Measurements from ENCODE around the gene SAPCD1. TPM values are rescaled to one million over a fixed set of nuclear protein-coding genes. Genes with fewer than 3 reads are reported as not detected.
A peak's percentile ranks its signal among the peaks of the same experiment; 100 is the strongest.

Gene SAPCD1
- total RNA-seq, 1 experiment from 2014 or later = 13.7 TPM

DNA sequence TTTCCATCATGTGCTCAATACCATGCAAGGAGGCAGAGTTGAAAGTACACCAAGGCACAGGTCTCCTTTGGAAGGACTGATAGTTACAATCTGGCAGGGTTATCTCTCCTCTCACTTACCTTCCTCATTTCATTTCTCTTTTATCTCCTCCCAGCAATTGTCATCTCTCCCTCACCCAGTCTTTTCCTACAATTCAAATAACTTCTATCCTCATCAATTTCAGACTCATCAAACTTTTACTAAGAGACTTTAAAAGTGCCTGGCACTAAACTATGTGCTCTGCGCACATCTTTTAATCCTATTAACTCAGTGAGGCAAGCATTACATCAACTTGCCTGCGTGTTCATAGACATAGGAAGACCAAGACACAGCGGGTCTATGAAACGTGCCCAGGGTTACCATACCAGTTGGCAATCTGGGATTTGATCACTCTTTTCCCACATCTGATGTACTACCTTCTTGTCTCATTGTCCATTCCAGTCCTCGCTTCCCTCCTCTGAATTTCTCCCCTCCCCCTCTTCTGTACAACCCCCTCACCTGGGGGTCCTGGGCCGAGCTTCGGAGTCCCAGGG, 31.9 kb downstream of the SAPCD1 start (continued):
- TF ChIP-seq, protein P1, sequence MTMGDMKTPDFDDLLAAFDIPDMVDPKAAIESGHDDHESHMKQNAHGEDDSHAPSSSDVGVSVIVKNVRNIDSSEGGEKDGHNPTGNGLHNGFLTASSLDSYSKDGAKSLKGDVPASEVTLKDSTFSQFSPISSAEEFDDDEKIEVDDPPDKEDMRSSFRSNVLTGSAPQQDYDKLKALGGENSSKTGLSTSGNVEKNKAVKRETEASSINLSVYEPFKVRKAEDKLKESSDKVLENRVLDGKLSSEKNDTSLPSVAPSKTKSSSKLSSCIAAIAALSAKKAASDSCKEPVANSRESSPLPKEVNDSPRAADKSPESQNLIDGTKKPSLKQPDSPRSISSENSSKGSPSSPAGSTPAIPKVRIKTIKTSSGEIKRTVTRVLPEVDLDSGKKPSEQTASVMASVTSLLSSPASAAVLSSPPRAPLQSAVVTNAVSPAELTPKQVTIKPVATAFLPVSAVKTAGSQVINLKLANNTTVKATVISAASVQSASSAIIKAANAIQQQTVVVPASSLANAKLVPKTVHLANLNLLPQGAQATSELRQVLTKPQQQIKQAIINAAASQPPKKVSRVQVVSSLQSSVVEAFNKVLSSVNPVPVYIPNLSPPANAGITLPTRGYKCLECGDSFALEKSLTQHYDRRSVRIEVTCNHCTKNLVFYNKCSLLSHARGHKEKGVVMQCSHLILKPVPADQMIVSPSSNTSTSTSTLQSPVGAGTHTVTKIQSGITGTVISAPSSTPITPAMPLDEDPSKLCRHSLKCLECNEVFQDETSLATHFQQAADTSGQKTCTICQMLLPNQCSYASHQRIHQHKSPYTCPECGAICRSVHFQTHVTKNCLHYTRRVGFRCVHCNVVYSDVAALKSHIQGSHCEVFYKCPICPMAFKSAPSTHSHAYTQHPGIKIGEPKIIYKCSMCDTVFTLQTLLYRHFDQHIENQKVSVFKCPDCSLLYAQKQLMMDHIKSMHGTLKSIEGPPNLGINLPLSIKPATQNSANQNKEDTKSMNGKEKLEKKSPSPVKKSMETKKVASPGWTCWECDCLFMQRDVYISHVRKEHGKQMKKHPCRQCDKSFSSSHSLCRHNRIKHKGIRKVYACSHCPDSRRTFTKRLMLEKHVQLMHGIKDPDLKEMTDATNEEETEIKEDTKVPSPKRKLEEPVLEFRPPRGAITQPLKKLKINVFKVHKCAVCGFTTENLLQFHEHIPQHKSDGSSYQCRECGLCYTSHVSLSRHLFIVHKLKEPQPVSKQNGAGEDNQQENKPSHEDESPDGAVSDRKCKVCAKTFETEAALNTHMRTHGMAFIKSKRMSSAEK (CRISPR knock-in tag; IDR thresholded peaks at IDR 0.05; ENCODE audit: borderline replicate concordance) = no peak
- TF ChIP-seq, protein P2, sequence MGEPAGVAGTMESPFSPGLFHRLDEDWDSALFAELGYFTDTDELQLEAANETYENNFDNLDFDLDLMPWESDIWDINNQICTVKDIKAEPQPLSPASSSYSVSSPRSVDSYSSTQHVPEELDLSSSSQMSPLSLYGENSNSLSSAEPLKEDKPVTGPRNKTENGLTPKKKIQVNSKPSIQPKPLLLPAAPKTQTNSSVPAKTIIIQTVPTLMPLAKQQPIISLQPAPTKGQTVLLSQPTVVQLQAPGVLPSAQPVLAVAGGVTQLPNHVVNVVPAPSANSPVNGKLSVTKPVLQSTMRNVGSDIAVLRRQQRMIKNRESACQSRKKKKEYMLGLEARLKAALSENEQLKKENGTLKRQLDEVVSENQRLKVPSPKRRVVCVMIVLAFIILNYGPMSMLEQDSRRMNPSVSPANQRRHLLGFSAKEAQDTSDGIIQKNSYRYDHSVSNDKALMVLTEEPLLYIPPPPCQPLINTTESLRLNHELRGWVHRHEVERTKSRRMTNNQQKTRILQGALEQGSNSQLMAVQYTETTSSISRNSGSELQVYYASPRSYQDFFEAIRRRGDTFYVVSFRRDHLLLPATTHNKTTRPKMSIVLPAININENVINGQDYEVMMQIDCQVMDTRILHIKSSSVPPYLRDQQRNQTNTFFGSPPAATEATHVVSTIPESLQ (CRISPR knock-in tag; IDR thresholded peaks at IDR 0.05) = no peak
- TF ChIP-seq CREB1 (CRISPR knock-in tag; IDR thresholded peaks at IDR 0.05) = no peak
- no peak for TF ChIP-seq ZBTB21 (CRISPR knock-in tag; IDR thresholded peaks at IDR 0.05; ENCODE audit: borderline replicate concordance)
- no peak for TF ChIP-seq FOXK1 (CRISPR knock-in tag; IDR thresholded peaks at IDR 0.05)
- no peak for TF ChIP-seq NFYB (CRISPR knock-in tag; conservative IDR thresholded peaks at IDR 0.05; ENCODE audit: low read depth)
- TF ChIP-seq ELF4 (CRISPR knock-in tag; IDR thresholded peaks at IDR 0.05; ENCODE audit: low read depth) = no peak

DNA sequence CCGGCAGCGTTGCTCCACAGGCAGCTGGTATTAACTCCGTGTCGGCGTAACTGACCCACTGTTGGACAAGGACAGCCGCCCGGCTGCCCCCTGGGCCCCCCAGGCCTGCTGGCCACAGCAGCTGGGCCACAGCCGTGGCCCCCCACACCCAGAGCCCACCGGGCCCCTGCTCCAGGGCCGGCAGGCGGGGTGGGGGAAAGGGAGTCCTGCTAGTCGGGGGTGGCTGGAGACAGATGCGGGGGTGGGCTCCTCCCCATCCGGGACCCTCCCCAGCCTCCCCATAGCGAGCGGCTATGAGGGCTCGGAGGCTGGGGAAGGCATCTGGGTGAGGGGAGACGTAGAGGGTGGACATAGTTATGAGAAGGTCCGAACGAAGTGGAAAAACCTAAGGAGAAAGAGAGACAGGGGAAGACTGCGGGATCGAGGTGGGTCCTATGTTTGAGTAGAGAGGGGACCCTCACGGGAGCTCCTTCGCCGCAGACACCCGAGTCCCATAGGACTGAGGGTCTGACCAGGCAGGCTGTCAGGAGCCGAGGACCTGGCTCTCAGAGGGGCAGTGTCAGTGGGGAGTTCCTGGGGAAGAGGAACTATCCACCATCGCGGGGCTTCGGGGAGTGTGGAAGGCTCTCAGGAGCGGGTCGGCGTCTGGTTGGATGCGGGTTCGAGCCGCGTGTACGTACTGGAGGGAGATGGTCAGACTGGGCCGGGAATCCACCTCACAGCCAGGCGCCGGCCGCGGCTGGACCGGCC, 32.6 kb downstream of the SAPCD1 start:
- POLR2A ChIA-PET = interaction anchor here (0.6 to 2.6 kb wide), 7 partner anchors 14 to 92 kb away, joined by 3 to 18 read pairs (median 4); partner anchors contain the start of genes ABHD16A, HSPA1A, HSPA1B and HSPA1L

More for the DNA sequence above, 32.6 kb downstream of the SAPCD1 start:
- DNase-seq (ENCODE audit: low spot score) (no peak), ATAC-seq (peak; percentile 2; the same call in 1 of the 2 replicates)
- Mint-ChIP-seq H3K9me3 (no peaks in the 10 kb centered on the region), H3K4me3 (peak overlapping the region; percentile 99), H3K27me3 (ENCODE audit: low read depth) (no peaks in the 10 kb centered on the region), H3K36me3 (peaks cover 24% of the 10 kb centered on the region), H3K4me1 (peaks cover 9% of the 10 kb centered on the region), H3K27ac (peak overlapping the region; percentile 97)
- CTCF ChIA-PET = interaction anchor here (0.6 to 2.5 kb wide), 21 partner anchors 11 to 134 kb away, joined by 3 to 30 read pairs (median 6); partner anchors contain the start of genes ABHD16A, C6orf47, DDAH2 and EHMT2
- TF ChIP-seq EMX1 (CRISPR knock-in tag; IDR thresholded peaks at IDR 0.05) (no peak), PRRX2 (CRISPR knock-in tag; IDR thresholded peaks at IDR 0.05) (no peak), IRF2 (CRISPR knock-in tag; IDR thresholded peaks at IDR 0.05; ENCODE audit: borderline replicate concordance, low read depth) (no peak), CREB1 (CRISPR knock-in tag; IDR thresholded peaks at IDR 0.05) (no peak), GRHL2 (CRISPR knock-in tag; IDR thresholded peaks at IDR 0.05; ENCODE audit: insufficient replicate concordance, severe bottlenecking) (no peak)
- TF ChIP-seq, protein P3, sequence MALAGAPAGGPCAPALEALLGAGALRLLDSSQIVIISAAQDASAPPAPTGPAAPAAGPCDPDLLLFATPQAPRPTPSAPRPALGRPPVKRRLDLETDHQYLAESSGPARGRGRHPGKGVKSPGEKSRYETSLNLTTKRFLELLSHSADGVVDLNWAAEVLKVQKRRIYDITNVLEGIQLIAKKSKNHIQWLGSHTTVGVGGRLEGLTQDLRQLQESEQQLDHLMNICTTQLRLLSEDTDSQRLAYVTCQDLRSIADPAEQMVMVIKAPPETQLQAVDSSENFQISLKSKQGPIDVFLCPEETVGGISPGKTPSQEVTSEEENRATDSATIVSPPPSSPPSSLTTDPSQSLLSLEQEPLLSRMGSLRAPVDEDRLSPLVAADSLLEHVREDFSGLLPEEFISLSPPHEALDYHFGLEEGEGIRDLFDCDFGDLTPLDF (CRISPR knock-in tag; IDR thresholded peaks at IDR 0.05) = no peak
- TF ChIP-seq, protein P4, sequence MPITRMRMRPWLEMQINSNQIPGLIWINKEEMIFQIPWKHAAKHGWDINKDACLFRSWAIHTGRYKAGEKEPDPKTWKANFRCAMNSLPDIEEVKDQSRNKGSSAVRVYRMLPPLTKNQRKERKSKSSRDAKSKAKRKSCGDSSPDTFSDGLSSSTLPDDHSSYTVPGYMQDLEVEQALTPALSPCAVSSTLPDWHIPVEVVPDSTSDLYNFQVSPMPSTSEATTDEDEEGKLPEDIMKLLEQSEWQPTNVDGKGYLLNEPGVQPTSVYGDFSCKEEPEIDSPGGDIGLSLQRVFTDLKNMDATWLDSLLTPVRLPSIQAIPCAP (CRISPR knock-in tag; IDR thresholded peaks at IDR 0.05) = no peak
- TF ChIP-seq, protein P5, sequence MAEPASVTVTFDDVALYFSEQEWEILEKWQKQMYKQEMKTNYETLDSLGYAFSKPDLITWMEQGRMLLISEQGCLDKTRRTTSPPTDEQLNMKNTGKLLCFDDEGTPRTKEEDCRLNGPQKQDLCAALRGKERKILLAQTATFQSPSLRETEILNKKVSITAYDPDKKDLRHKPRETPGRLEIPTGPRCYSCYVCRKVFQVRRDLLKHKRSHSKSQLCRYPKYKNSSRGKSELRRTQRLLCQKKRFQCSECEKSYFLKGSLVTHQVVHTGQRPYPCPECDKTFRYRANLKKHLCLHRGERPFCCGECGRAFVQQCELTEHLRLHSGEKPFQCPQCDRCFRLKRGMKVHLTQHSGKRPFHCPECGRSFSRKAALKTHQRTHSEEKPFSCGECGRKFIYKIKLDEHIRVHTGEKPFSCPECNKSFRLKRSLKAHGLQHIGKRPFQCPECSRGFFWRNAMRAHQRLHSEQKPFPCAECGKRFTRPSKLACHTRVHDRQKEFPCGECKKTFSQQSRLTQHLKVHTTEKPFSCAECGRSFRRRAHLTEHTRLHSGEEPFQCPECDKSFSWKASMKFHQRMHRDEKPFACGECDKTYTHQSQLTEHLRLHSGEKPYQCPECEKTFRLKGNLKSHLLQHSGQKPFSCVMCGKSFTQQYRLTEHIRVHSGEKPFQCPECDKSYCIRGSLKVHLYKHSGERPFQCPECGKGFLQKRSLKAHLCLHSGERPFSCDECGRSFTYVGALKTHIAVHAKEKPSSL (CRISPR knock-in tag; conservative IDR thresholded peaks at IDR 0.05) = no peak
